HepG2 (cell line): ENCODE data around the gene SEC23IP. TPM values are rescaled to one million over a fixed set of nuclear protein-coding genes. Genes with fewer than 3 reads are reported as not detected.

Experiments used
- ATAC-seq: fragments of 200-7000 bp; cut with Tn5 transposase; 3 replicates; pipeline ENCODE4 v1.9.1; 2020; ENCODE audit warnings: mild to moderate bottlenecking, moderate library complexity
- BruUV-seq: library from RNA; stranded (reverse); fragments of 400-500 nt; replicated peaks from 2 replicates; lab custom pipeline; 2021; lab: Mats Ljungman, UMichigan
- CTCF ChIA-PET: fragments of 300-600 bp; formaldehyde crosslinking; extraction: SDS; loops from one replicate; lab custom pipeline; 2021; ENCODE audit warnings: low total read pairs, inconsistent platforms, low intra/inter-chr PET ratio; lab: Yijun Ruan, JAX
- POLR2A ChIA-PET: fragments of 350-600 bp; sonication (Branson Sonifier 250); formaldehyde crosslinking; loops from one replicate; lab custom pipeline; 2020; ENCODE audit warnings: antibody characterized with exemption, inconsistent platforms; lab: Yijun Ruan, JAX
- DNase-seq: peaks from one replicate; pipeline ENCODE4 v3.0.0-alpha.2; 2015; ENCODE audit warnings: low spot score
- FAIRE-seq: peaks from 3 replicates; lab custom pipeline; 2011; peaks lifted over from hg19 to GRCh38; lab: Jason Lieb, UNC
- H2AFZ ChIP-seq: one replicate; pipeline ENCODE4 v1.6.1; 2011; ENCODE audit warnings: low read length, inconsistent platforms
- H3K27ac ChIP-seq: fragments of 300-600 bp; 3 replicates; pipeline ENCODE4 v1.8.0; 2011; ENCODE audit warnings: mixed run types, mild to moderate bottlenecking, mixed read lengths, low read length, inconsistent platforms; ENCODE audit not compliant: insufficient read depth; ENCODE audit errors: extremely low read length
- H3K27me3 ChIP-seq, 2 experiments: fragments of 200-600 bp in 1 of 2; 2 replicates in 1 of 2; 3 replicates in 1 of 2; pipeline versions ENCODE4 v1.6.0 to v1.8.0; 2011; ENCODE audit warnings: low read length in 2 of 2, mild to moderate bottlenecking in 2 of 2, moderate library complexity in 2 of 2, inconsistent platforms in 1 of 2; ENCODE audit not compliant: insufficient read depth in 2 of 2, control insufficient read depth in 1 of 2
- H3K36me3 ChIP-seq, 2 experiments: fragments of 200-600 bp in 1 of 2; replicated peaks in 1 of 2; 2 replicates in 1 of 2; 3 replicates in 1 of 2; pipeline versions ENCODE4 v1.5.1 to v1.8.0; 2011; ENCODE audit warnings: low read length in 2 of 2, inconsistent platforms in 1 of 2; ENCODE audit not compliant: insufficient read depth in 2 of 2, control insufficient read depth in 1 of 2
- H3K4me1 ChIP-seq: 2 replicates; pipeline ENCODE4 v1.5.1; 2012; ENCODE audit warnings: low read length, inconsistent platforms; ENCODE audit not compliant: insufficient read depth
- H3K4me2 ChIP-seq: 2 replicates; pipeline ENCODE4 v1.6.0; 2011; ENCODE audit warnings: low read depth, low read length, inconsistent platforms
- H3K4me3 ChIP-seq, 3 experiments: fragments of 200-600 bp in 1 of 3; sonication (generic), shearing (Covaris generic) in 1 of 3; replicated peaks in 1 of 3; 2 replicates each; pipeline ENCODE4 v1.5.1; 2011 to 2016; ENCODE audit warnings: low read length in 3 of 3, inconsistent platforms in 2 of 3, low read depth in 2 of 3, mild to moderate bottlenecking in 2 of 3, control low read depth in 1 of 3, mixed read lengths in 1 of 3; ENCODE audit not compliant: insufficient read depth in 1 of 3
- H3K79me2 ChIP-seq: one replicate; pipeline ENCODE4 v1.6.1; 2011; ENCODE audit warnings: low read length, inconsistent platforms; ENCODE audit not compliant: insufficient read depth
- H3K9ac ChIP-seq: 2 replicates; pipeline ENCODE4 v1.6.0; 2011; ENCODE audit warnings: mild to moderate bottlenecking, low read depth, low read length, inconsistent platforms; ENCODE audit not compliant: insufficient read depth
- H3K9me3 ChIP-seq: 2 replicates; pipeline ENCODE4 v1.5.1; 2012; ENCODE audit warnings: mild to moderate bottlenecking, low read length
- H4K20me1 ChIP-seq: 2 replicates; pipeline ENCODE4 v1.6.0; 2011; ENCODE audit warnings: inconsistent platforms, mild to moderate bottlenecking, low read length, moderate library complexity; ENCODE audit not compliant: insufficient read depth
- BATF2 ChIP-seq: sonication (generic); formaldehyde crosslinking; IDR thresholded peaks from 2 replicates; pipeline ENCODE4 v1.8.0; 2022; ENCODE audit warnings: mild to moderate bottlenecking, missing genetic modification reagents, moderate library complexity
- ISX ChIP-seq: sonication (generic); formaldehyde crosslinking; conservative IDR thresholded peaks from 2 replicates; pipeline ENCODE4 v1.5.0; 2020; ENCODE audit warnings: missing genetic modification reagents
- KLF11 ChIP-seq: IDR thresholded peaks from 2 replicates; pipeline ENCODE4 v1.6.1; 2016; ENCODE audit warnings: missing compliant biosample characterization
- KLF6 ChIP-seq: IDR thresholded peaks from 2 replicates; pipeline ENCODE4 v1.8.0; 2016; ENCODE audit warnings: missing biosample characterization, missing genetic modification reagents
- MIXL1 ChIP-seq: IDR thresholded peaks from 2 replicates; pipeline ENCODE4 v1.6.1; 2016
- NFKB2 ChIP-seq: sonication (generic); formaldehyde crosslinking; IDR thresholded peaks from 2 replicates; pipeline ENCODE4 v1.4.0; 2020; ENCODE audit warnings: missing genetic modification reagents, borderline replicate concordance
- PTBP1 ChIP-seq: fragments of 200-400 bp; formaldehyde crosslinking; IDR thresholded peaks from 2 replicates; pipeline ENCODE4 v1.6.1; 2018; ENCODE audit warnings: low read length, low read depth; ENCODE audit not compliant: poor library complexity, severe bottlenecking
- RBM39 ChIP-seq: fragments of 200-400 bp; formaldehyde crosslinking; IDR thresholded peaks from one replicate; pipeline ENCODE4 v1.6.1; 2018; ENCODE audit warnings: antibody characterized with exemption, mild to moderate bottlenecking, low read depth, low read length; ENCODE audit not compliant: poor library complexity, severe bottlenecking
- SOX13 ChIP-seq, 3 experiments: fragments of 450-650 bp in 1 of 3; sonication (generic) in 1 of 3; formaldehyde crosslinking in 1 of 3; IDR thresholded peaks in 2 of 3; conservative IDR thresholded peaks in 1 of 3; 2 replicates each; pipeline versions ENCODE4 v1.5.0 to v1.6.1; 2016 to 2020; ENCODE audit warnings: antibody characterized with exemption in 1 of 3, mild to moderate bottlenecking in 1 of 3, missing compliant biosample characterization in 1 of 3, missing genetic modification reagents in 1 of 3, moderate library complexity in 1 of 3
- ZNF333 ChIP-seq: sonication (generic); formaldehyde crosslinking; IDR thresholded peaks from 2 replicates; pipeline ENCODE4 v1.4.0; 2020; ENCODE audit warnings: mild to moderate bottlenecking, missing genetic modification reagents, borderline replicate concordance
- ZNF839 ChIP-seq: sonication (generic); formaldehyde crosslinking; IDR thresholded peaks from 2 replicates; pipeline ENCODE4 v1.4.0; 2020; ENCODE audit warnings: missing genetic modification reagents, mild to moderate bottlenecking, borderline replicate concordance
- WGBS: methylation state at CpG from one replicate; pipeline ENCODE4 v1.1.6; 2017; ENCODE audit warnings: low lambda C conversion rate; 5-methylcytosine and 5-hydroxymethylcytosine counted together
- in situ Hi-C: cut with HindIII; loops from 2 replicates; pipeline ENCODE4 v1.10.0; 2017; ENCODE audit warnings: low pct_unique_long_range_greater_than_20kb; ENCODE audit not compliant: extremely low pct_ligation_motif_present
- intact Hi-C: fragments of 100-400 bp; cut with micrococcal nuclease; formaldehyde crosslinking; loops from one replicate; pipeline ENCODE4 v1.10.0; 2022; ENCODE audit not compliant: unreplicated experiment
- polyA plus RNA-seq, 8 experiments: library from polyadenylated mRNA; depleted of rRNA in 3 of 8; stranded (reverse) in 7 of 8; unstranded in 1 of 8; fragments of >200 nt; fragmentation: Illumina TruSeq in 4 of 8; extraction: Trizol in 4 of 8; gene quantifications; 2 replicates each; pipeline versions ENCODE4 v1.2.1 to v1.2.3, GENCODE V29; 2011 to 2016; ENCODE audit warnings: low read depth in 4 of 8, missing spikeins in 1 of 8, mixed read lengths in 1 of 8; ENCODE audit not compliant: insufficient read depth in 1 of 8
- total RNA-seq, 5 experiments: library from RNA; depleted of rRNA; stranded (reverse); fragments of >200 nt; fragmentation: Illumina TruSeq; extraction: Trizol; gene quantifications; 2 replicates each; pipeline ENCODE4 v1.2.3, GENCODE V29; 2016; ENCODE audit warnings: low read depth in 1 of 5
- TF ChIP-seq, protein P1 (sequence below): sonication (generic); formaldehyde crosslinking; IDR thresholded peaks from 2 replicates; pipeline ENCODE4 v1.5.1; 2020; ENCODE audit warnings: mild to moderate bottlenecking, missing genetic modification reagents, borderline replicate concordance

Gene SEC23IP
- total and polyA plus RNA-seq, 2 of the 13 experiments (the other 11 are each of a cell fraction or from before 2014, with no cell fraction given): 32.3 to 57.7 TPM

GRCh38 chr10:119849944-119850343 lies 42.6 kb upstream of the SEC23IP start:
- intact Hi-C loops: no loop called here

More at GRCh38 chr10:119849944-119850343, 42.6 kb upstream of the SEC23IP start:
- in situ Hi-C loops: no loop called here
- FAIRE-seq: no peak
- Histone ChIP-seq H3K36me3 (peaks cover 18 to 77% of the 10 kb centered on the region in 2 experiments), H3K79me2 (no peaks in the 10 kb centered on the region), H3K4me1 (no peaks in the 10 kb centered on the region), H3K4me3 (no peak overlapping the region), H3K4me2 (no peak overlapping the region), H3K27ac (no peak overlapping the region), H3K27me3 (no peaks in the 10 kb centered on the region; a peak in 1 of 5 replicates), H3K9me3 (no peaks in the 10 kb centered on the region), H4K20me1 (no peaks in the 10 kb centered on the region), H3K9ac (no peak overlapping the region), H2AFZ (no peak overlapping the region)
- POLR2A ChIA-PET: no interaction called here
- TF ChIP-seq NFKB2 (CRISPR knock-in tag) (no peak), RBM39 (no peak), SOX13 (IDR thresholded peaks at IDR 0.05) (no peak), SOX13 (CRISPR knock-in tag; conservative IDR thresholded peaks at IDR 0.05 in 1 of 2, IDR thresholded peaks at IDR 0.05 in 1 of 2) (no peak), BATF2 (CRISPR knock-in tag) (no peak), MIXL1 (CRISPR knock-in tag) (no peak), ZNF839 (no peak), KLF6 (no peak), PTBP1 (no peak), ISX (CRISPR knock-in tag) (no peak), ZNF333 (CRISPR knock-in tag) (no peak), KLF11 (no peak)
- TF ChIP-seq, protein P1, sequence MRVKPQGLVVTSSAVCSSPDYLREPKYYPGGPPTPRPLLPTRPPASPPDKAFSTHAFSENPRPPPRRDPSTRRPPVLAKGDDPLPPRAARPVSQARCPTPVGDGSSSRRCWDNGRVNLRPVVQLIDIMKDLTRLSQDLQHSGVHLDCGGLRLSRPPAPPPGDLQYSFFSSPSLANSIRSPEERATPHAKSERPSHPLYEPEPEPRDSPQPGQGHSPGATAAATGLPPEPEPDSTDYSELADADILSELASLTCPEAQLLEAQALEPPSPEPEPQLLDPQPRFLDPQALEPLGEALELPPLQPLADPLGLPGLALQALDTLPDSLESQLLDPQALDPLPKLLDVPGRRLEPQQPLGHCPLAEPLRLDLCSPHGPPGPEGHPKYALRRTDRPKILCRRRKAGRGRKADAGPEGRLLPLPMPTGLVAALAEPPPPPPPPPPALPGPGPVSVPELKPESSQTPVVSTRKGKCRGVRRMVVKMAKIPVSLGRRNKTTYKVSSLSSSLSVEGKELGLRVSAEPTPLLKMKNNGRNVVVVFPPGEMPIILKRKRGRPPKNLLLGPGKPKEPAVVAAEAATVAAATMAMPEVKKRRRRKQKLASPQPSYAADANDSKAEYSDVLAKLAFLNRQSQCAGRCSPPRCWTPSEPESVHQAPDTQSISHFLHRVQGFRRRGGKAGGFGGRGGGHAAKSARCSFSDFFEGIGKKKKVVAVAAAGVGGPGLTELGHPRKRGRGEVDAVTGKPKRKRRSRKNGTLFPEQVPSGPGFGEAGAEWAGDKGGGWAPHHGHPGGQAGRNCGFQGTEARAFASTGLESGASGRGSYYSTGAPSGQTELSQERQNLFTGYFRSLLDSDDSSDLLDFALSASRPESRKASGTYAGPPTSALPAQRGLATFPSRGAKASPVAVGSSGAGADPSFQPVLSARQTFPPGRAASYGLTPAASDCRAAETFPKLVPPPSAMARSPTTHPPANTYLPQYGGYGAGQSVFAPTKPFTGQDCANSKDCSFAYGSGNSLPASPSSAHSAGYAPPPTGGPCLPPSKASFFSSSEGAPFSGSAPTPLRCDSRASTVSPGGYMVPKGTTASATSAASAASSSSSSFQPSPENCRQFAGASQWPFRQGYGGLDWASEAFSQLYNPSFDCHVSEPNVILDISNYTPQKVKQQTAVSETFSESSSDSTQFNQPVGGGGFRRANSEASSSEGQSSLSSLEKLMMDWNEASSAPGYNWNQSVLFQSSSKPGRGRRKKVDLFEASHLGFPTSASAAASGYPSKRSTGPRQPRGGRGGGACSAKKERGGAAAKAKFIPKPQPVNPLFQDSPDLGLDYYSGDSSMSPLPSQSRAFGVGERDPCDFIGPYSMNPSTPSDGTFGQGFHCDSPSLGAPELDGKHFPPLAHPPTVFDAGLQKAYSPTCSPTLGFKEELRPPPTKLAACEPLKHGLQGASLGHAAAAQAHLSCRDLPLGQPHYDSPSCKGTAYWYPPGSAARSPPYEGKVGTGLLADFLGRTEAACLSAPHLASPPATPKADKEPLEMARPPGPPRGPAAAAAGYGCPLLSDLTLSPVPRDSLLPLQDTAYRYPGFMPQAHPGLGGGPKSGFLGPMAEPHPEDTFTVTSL: no peak
- CTCF ChIA-PET: no interaction called here
- WGBS: 98% methylated on average over 3 of the region's 3 CpGs
- no TSS peak for BruUV-seq
- ATAC-seq: no peak
- no peak for DNase-seq
